ENCODE results near the gene MS4A7. TPM values are rescaled to one million over a fixed set of nuclear protein-coding genes. Genes with fewer than 3 reads are reported as not detected.

The MS4A7 gene
- total and polyA plus RNA-seq, 3 donors from 2014 or later, result 5.7 to 11.9 (median 8.9) TPM

DNA sequence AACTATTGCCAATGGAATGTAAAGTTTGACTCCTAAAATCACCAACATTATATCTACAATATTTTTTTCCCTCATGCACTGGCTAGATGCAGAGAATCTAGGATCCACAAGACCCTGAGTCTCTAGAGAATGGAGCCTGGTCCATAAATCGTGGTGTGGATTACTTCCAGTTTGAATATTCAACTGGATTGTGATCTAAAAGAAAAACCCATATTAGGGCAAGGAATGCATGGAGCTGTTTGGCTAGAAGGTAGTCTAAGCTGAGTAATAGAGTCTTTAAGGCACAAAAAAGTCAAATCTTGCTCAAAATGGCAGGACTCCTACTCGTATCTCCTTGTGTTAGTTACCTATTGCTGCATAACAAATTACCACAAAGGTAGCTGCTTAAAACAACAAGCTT lies 41.7 kb downstream of the MS4A7 start:
- Histone ChIP-seq H3K9me3 (no peaks in the 10 kb centered on the region), H3K36me3 (ENCODE audit: low read depth, missing control alignments) (no peaks in the 10 kb centered on the region), H3K27me3 (no peaks in the 10 kb centered on the region), H3K4me1 (no peaks in the 10 kb centered on the region), H3K4me3 (no peak overlapping the region), H3K27ac (no peak overlapping the region)
- intact Hi-C loops (cut with DNase I; ENCODE audit: low total_unique reads), result no loop called here
- no peak for DNase-seq
- 36 to 40% methylated on average over 2 of the region's 2 CpGs for WGBS, 2 donors
- TF ChIP-seq, protein P1, sequence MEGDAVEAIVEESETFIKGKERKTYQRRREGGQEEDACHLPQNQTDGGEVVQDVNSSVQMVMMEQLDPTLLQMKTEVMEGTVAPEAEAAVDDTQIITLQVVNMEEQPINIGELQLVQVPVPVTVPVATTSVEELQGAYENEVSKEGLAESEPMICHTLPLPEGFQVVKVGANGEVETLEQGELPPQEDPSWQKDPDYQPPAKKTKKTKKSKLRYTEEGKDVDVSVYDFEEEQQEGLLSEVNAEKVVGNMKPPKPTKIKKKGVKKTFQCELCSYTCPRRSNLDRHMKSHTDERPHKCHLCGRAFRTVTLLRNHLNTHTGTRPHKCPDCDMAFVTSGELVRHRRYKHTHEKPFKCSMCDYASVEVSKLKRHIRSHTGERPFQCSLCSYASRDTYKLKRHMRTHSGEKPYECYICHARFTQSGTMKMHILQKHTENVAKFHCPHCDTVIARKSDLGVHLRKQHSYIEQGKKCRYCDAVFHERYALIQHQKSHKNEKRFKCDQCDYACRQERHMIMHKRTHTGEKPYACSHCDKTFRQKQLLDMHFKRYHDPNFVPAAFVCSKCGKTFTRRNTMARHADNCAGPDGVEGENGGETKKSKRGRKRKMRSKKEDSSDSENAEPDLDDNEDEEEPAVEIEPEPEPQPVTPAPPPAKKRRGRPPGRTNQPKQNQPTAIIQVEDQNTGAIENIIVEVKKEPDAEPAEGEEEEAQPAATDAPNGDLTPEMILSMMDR (IDR thresholded peaks at IDR 0.05), result no peak
- TF ChIP-seq POLR2A (IDR thresholded peaks at IDR 0.05), result no peak

DNA sequence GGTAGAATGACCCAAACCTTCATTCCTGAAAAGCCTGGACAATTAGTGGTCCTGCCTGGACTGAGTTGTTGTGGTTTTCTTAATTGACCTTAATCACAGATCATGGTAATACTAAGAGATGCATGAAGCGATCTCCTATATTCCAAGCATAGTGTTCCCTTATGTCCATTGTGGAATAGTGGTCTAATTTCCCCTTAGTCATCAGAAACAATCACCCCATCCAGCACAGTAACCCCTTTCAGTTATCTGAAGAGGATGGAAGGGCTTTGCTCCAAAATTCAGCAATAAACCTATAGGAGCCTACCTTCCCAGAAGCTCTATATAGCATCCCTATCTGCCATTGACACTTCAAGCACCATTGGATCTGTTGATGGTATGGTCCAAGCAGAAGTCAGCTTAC lies 44.3 kb downstream of the MS4A7 start:
- H3K4me1 ChIP-seq, result no peaks in the 10 kb centered on the region
- H3K36me3 ChIP-seq (ENCODE audit: low read depth, missing control alignments), result no peaks in the 10 kb centered on the region
- no peak overlapping the region for H3K27ac ChIP-seq
- WGBS, 2 donors, result 100% methylated on average over 1 of the region's 1 CpG
- TF ChIP-seq, protein P1 (IDR thresholded peaks at IDR 0.05), result no peak
- no peak for TF ChIP-seq POLR2A (IDR thresholded peaks at IDR 0.05)
- no peak for DNase-seq
- H3K27me3 ChIP-seq, result no peaks in the 10 kb centered on the region
- H3K4me3 ChIP-seq, result no peak overlapping the region
- intact Hi-C loops (cut with DNase I; ENCODE audit: low total_unique reads), result no loop called here
- no peaks in the 10 kb centered on the region for H3K9me3 ChIP-seq

DNA sequence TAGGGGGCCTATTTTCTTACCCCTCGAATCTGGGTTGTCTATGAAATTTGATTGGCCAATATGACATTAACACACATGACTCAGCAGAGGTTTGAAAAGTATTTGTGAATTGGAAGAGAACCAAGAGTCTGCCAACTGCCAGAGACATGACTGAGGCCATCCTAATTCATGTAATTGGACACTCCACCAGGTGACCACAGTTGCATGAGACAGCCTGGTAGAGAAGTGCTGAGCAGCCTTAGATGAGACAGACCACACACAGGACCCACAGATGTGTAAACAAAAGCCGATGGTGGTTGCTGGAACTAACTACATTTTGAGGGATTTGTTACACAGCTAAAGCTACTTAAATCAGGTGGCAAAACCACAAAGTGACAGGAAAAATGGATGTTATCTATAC lies 50.2 kb downstream of the MS4A7 start:
- TF ChIP-seq POLR2A (IDR thresholded peaks at IDR 0.05), result no peak
- TF ChIP-seq, protein P1 (IDR thresholded peaks at IDR 0.05), result no peak
- intact Hi-C loops (cut with DNase I; ENCODE audit: low total_unique reads), result no loop called here
- Histone ChIP-seq H3K27me3 (no peaks in the 10 kb centered on the region), H3K4me1 (no peaks in the 10 kb centered on the region), H3K36me3 (ENCODE audit: low read depth, missing control alignments) (no peaks in the 10 kb centered on the region), H3K4me3 (no peak overlapping the region), H3K27ac (no peak overlapping the region), H3K9me3 (no peaks in the 10 kb centered on the region)
- DNase-seq, result no peak
- 68 to 69% methylated on average over 2 of the region's 2 CpGs for WGBS, 2 donors

DNA sequence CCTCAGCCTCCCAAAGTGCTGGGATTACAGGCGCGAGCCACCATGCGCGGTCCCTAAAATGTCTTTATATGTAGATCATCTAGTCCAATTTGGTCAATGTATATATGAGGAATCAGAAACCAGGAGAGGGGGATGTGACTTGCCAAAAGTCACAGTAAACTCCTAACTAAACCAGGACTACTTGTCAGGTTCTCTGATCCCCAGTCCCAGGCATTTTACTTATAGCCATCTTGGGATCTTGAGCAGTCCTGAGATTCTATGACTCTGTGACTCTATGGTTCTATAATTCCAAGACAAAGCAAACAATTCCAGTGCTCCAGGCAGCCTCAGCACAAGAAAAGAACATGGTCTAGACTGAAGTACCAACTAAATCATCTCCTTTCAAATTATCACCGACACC lies 50.9 kb downstream of the MS4A7 start, which contains the start of gene MS4A5:
Gene MS4A5, plus strand, starts transcription at position 301 of the 400 bp plus-strand sequence. CDS start 103 bp downstream, outside the sequence.
- H3K4me1 ChIP-seq, result no peaks in the 10 kb centered on the region
- H3K36me3 ChIP-seq (ENCODE audit: low read depth, missing control alignments), result no peaks in the 10 kb centered on the region
- H3K27me3 ChIP-seq, result no peaks in the 10 kb centered on the region
- H3K4me3 ChIP-seq, result no peak within 1 kb of the TSS
- 94 to 96% methylated on average over 5 of the region's 5 CpGs for WGBS, 2 donors
- DNase-seq, result no peak
- H3K9me3 ChIP-seq, result no peaks in the 10 kb centered on the region
- no peak within 1 kb of the TSS for H3K27ac ChIP-seq
- TF ChIP-seq, protein P1 (IDR thresholded peaks at IDR 0.05), result no peak
- no peak for TF ChIP-seq POLR2A (IDR thresholded peaks at IDR 0.05)
- intact Hi-C loops (cut with DNase I; ENCODE audit: low total_unique reads), result no loop called here

DNA sequence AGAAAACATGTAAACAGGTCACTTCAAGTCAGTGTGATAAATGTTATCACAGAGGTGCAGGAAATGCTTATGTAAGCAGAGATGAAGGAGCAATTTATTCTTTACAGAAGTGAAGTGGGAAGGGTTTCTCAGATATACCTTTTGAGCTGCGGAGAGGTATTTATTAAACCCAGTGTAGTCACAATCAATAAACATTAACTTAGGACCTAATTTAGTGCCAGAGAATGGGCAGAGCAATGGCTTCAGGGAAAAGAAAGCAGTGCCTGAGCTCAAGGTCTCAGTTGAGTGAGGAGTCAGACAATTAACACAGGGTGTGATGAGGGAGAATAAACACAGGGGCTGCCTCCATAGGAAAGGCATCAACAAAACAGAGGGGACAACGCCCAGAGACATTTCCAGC lies 52.9 kb downstream of the MS4A7 start:
- DNase-seq, result no peak
- 74 to 83% methylated on average over 2 of the region's 2 CpGs for WGBS, 2 donors
- Histone ChIP-seq H3K4me3 (no peak overlapping the region), H3K4me1 (no peaks in the 10 kb centered on the region), H3K9me3 (no peaks in the 10 kb centered on the region), H3K36me3 (ENCODE audit: low read depth, missing control alignments) (no peaks in the 10 kb centered on the region), H3K27ac (no peak overlapping the region), H3K27me3 (no peaks in the 10 kb centered on the region)
- TF ChIP-seq, protein P1 (IDR thresholded peaks at IDR 0.05), result no peak
- no peak for TF ChIP-seq POLR2A (IDR thresholded peaks at IDR 0.05)
- intact Hi-C loops (cut with DNase I; ENCODE audit: low total_unique reads), result no loop called here

Data from testis (tissue), 3 donors.